Ishikawa (cell line): ENCODE results near the gene EMC6.

Experiments used
- EP300 ChIP-seq: IDR thresholded peaks from 2 replicates; pipeline ENCODE4 v1.6.1; 2012; ENCODE audit warnings: borderline replicate concordance
- FOXM1 ChIP-seq: IDR thresholded peaks from 2 replicates; pipeline ENCODE4 v1.6.1; 2012; ENCODE audit warnings: low read depth, borderline replicate concordance
- RAD21 ChIP-seq: IDR thresholded peaks from 2 replicates; pipeline ENCODE4 v1.6.1; 2012; ENCODE audit warnings: low read depth
- REST ChIP-seq: IDR thresholded peaks from 2 replicates; pipeline ENCODE4 v1.6.1; 2012; ENCODE audit warnings: low read depth, mild to moderate bottlenecking
- TAF1 ChIP-seq: IDR thresholded peaks from 2 replicates; pipeline ENCODE4 v1.6.1; 2012; ENCODE audit warnings: low read depth, mild to moderate bottlenecking
- TEAD4 ChIP-seq: IDR thresholded peaks from 2 replicates; pipeline ENCODE4 v1.6.1; 2012
- USF1 ChIP-seq: IDR thresholded peaks from 2 replicates; pipeline ENCODE4 v1.6.1; 2012
- ZBTB7A ChIP-seq: IDR thresholded peaks from 2 replicates; pipeline ENCODE4 v1.6.1; 2012; ENCODE audit warnings: low read depth

GRCh38 chr17:3685174-3685573 lies 16.6 kb downstream of the EMC6 start:
- no peak for TF ChIP-seq EP300
- TF ChIP-seq USF1, result no peak
- no peak for TF ChIP-seq TEAD4
- no peak for TF ChIP-seq REST
- no peak for TF ChIP-seq FOXM1
- TF ChIP-seq RAD21, result no peak
- no peak for TF ChIP-seq TAF1
- no peak for TF ChIP-seq ZBTB7A
